DND-41 (cell line): ENCODE results near the gene EXOG.
A peak's percentile ranks its signal among the peaks of the same experiment; 100 is the strongest.

Source experiments
- ATAC-seq: fragments of 200-7000 bp; cut with Tn5 transposase; 3 replicates; pipeline ENCODE4 v1.9.1; 2021; ENCODE audit warnings: low read depth; ENCODE audit not compliant: insufficient read depth
- DNase-seq: peaks from one replicate; pipeline ENCODE4 v3.0.0-alpha.2; 2020
- H2AFZ ChIP-seq: 2 replicates; pipeline ENCODE4 v1.6.0; 2012; ENCODE audit warnings: low read depth, low read length
- H3K27ac ChIP-seq: 2 replicates; pipeline ENCODE4 v1.5.1; 2012; ENCODE audit warnings: low read length, inconsistent platforms
- H3K27me3 ChIP-seq: fragments of 200-600 bp; sonication (generic); 2 replicates; pipeline ENCODE4 v1.6.0; 2012; ENCODE audit warnings: low read length, mild to moderate bottlenecking, inconsistent platforms; ENCODE audit not compliant: insufficient read depth, poor library complexity
- H3K36me3 ChIP-seq: 2 replicates; pipeline ENCODE4 v1.5.1; 2012; ENCODE audit warnings: low read length, inconsistent platforms; ENCODE audit not compliant: insufficient read depth
- H3K4me1 ChIP-seq: 2 replicates; pipeline ENCODE4 v1.5.1; 2012; ENCODE audit warnings: mild to moderate bottlenecking, low read length; ENCODE audit not compliant: insufficient read depth
- H3K4me2 ChIP-seq: 2 replicates; pipeline ENCODE4 v1.6.0; 2012; ENCODE audit warnings: mild to moderate bottlenecking, moderate library complexity, low read length, inconsistent platforms; ENCODE audit not compliant: insufficient read depth
- H3K4me3 ChIP-seq, 2 experiments: fragments of 200-600 bp in 1 of 2; shearing (Covaris generic) in 1 of 2; 2 replicates each; pipeline ENCODE4 v1.5.1; 2012 to 2016; ENCODE audit warnings: inconsistent platforms in 2 of 2, low read length in 2 of 2, mild to moderate bottlenecking in 2 of 2, low read depth in 1 of 2, moderate library complexity in 1 of 2
- H3K79me2 ChIP-seq: 2 replicates; pipeline ENCODE4 v1.6.0; 2012; ENCODE audit warnings: low read length, inconsistent platforms; ENCODE audit not compliant: insufficient read depth
- H3K9ac ChIP-seq: 2 replicates; pipeline ENCODE4 v1.6.0; 2012; ENCODE audit warnings: low read depth, mild to moderate bottlenecking, inconsistent platforms, low read length, moderate library complexity
- H3K9me3 ChIP-seq: 2 replicates; pipeline ENCODE4 v1.5.1; 2012; ENCODE audit warnings: low read length, moderate library complexity, mild to moderate bottlenecking, inconsistent platforms; ENCODE audit not compliant: insufficient read depth, severe bottlenecking
- H4K20me1 ChIP-seq: 2 replicates; pipeline ENCODE4 v1.6.0; 2012; ENCODE audit warnings: low read length; ENCODE audit not compliant: insufficient read depth
- CTCF ChIP-seq: IDR thresholded peaks from 2 replicates; pipeline ENCODE4 v1.5.1; 2012; ENCODE audit warnings: borderline replicate concordance, low read length, moderate library complexity, mild to moderate bottlenecking; ENCODE audit not compliant: poor library complexity, severe bottlenecking; ENCODE audit errors: extremely low read depth
- EZH2 ChIP-seq: IDR thresholded peaks from 3 replicates; pipeline ENCODE4 v1.6.1; 2012; ENCODE audit warnings: borderline replicate concordance, low read depth, mild to moderate bottlenecking, moderate library complexity, low read length, inconsistent platforms; ENCODE audit not compliant: severe bottlenecking

The EXOG gene

GRCh38 chr3:38496131-38496910 lies at the start of gene EXOG:
Gene EXOG (plus strand): TSS chr3:38496340. CDS start chr3:38496368, 28 bp downstream.
- Histone ChIP-seq H3K4me1 (peaks cover 27% of the 10 kb centered on the region), H4K20me1 (no peaks in the 10 kb centered on the region), H3K36me3 (peaks cover 33% of the 10 kb centered on the region), H3K4me2 (peak within 1 kb of the TSS; percentile 81), H3K4me3 (peak within 1 kb of the TSS; percentile 75 to 89), H3K9ac (peak within 1 kb of the TSS; percentile 85), H3K27me3 (no peaks in the 10 kb centered on the region), H3K27ac (peak within 1 kb of the TSS; percentile 88), H3K79me2 (peaks cover 25% of the 10 kb centered on the region), H2AFZ (peak within 1 kb of the TSS; percentile 88), H3K9me3 (no peaks in the 10 kb centered on the region)
- DNase-seq: peak; percentile 95
- peak; percentile 91 for ATAC-seq
- TF ChIP-seq CTCF: peak; percentile 91
- no peak for TF ChIP-seq EZH2

GRCh38 chr3:38446812-38447211 lies 49.3 kb upstream of the EXOG start:
- H3K79me2 ChIP-seq: no peaks in the 10 kb centered on the region
- no peak overlapping the region for H2AFZ ChIP-seq
- H4K20me1 ChIP-seq: no peaks in the 10 kb centered on the region
- H3K27me3 ChIP-seq: no peaks in the 10 kb centered on the region
- no peak overlapping the region for H3K9ac ChIP-seq
- no peaks in the 10 kb centered on the region for H3K4me1 ChIP-seq
- ATAC-seq (no peak), DNase-seq (no peak)
- TF ChIP-seq CTCF: no peak
- H3K4me3 ChIP-seq: no peak overlapping the region
- no peaks in the 10 kb centered on the region for H3K9me3 ChIP-seq
- H3K4me2 ChIP-seq: no peak overlapping the region
- H3K27ac ChIP-seq: no peak overlapping the region
- H3K36me3 ChIP-seq: no peaks in the 10 kb centered on the region

- peaks cover 5% of the 10 kb centered on the region for H4K20me1 ChIP-seq
- H2AFZ ChIP-seq: no peak overlapping the region
- no peaks in the 10 kb centered on the region for H3K9me3 ChIP-seq
- H3K27me3 ChIP-seq: no peaks in the 10 kb centered on the region
- TF ChIP-seq CTCF (no peak), EZH2 (no peak)
- peaks cover 13% of the 10 kb centered on the region for H3K4me1 ChIP-seq
- DNase-seq (no peak), ATAC-seq (no peak)
- H3K79me2 ChIP-seq: peaks cover 19% of the 10 kb centered on the region
- H3K9ac ChIP-seq: no peak overlapping the region
- H3K4me3 ChIP-seq: no peak overlapping the region
- no peak overlapping the region for H3K4me2 ChIP-seq
- no peaks in the 10 kb centered on the region for H3K36me3 ChIP-seq
- H3K27ac ChIP-seq: no peak overlapping the region
These were observed 45.3 kb upstream of the EXOG start for GRCh38 chr3:38450853-38451252.
